IPS DF 6.9 (cell line): ENCODE results near the gene SOX30.
"Not testable (repeated sequence)": the region's sequence is repeated elsewhere in the genome, so short reads cannot be mapped to it uniquely, and the experiment has no call there.

ENCODE experiments used
- DNase-seq: peaks from one replicate; pipeline ENCODE4 v3.0.0-alpha.2; 2013; ENCODE audit warnings: low read depth, low spot score
- H3K27ac ChIP-seq: one replicate; pipeline ENCODE4 v1.5.1; 2013; ENCODE audit warnings: low read length, control low read depth
- H3K27me3 ChIP-seq: 2 replicates; pipeline ENCODE4 v1.6.1; 2013; ENCODE audit warnings: mild to moderate bottlenecking, low read length; ENCODE audit not compliant: control insufficient read depth, insufficient read depth
- H3K36me3 ChIP-seq: 2 replicates; pipeline ENCODE4 v1.6.1; 2013; ENCODE audit warnings: low read length; ENCODE audit not compliant: control insufficient read depth, insufficient read depth
- H3K4me1 ChIP-seq: 2 replicates; pipeline ENCODE4 v1.6.1; 2013; ENCODE audit warnings: low read length; ENCODE audit not compliant: control insufficient read depth, insufficient read depth
- H3K4me3 ChIP-seq: 2 replicates; pipeline ENCODE4 v1.5.1; 2013; ENCODE audit warnings: mild to moderate bottlenecking, low read length
- H3K9me3 ChIP-seq: 2 replicates; pipeline ENCODE4 v1.6.1; 2013; ENCODE audit warnings: low read length, inconsistent platforms; ENCODE audit not compliant: control insufficient read depth, insufficient read depth
- whole genome bisulfite sequencing: extraction: QIAGEN DNeasy Blood & Tissue Kit; methylation state at CpG from one replicate; pipeline ENCODE4 v1.1.7; 2013; ENCODE audit warnings: mixed read lengths, missing lambda C conversion rate; ENCODE audit not compliant: insufficient read length, insufficient coverage; 5-methylcytosine and 5-hydroxymethylcytosine counted together

SOX30 gene

DNA sequence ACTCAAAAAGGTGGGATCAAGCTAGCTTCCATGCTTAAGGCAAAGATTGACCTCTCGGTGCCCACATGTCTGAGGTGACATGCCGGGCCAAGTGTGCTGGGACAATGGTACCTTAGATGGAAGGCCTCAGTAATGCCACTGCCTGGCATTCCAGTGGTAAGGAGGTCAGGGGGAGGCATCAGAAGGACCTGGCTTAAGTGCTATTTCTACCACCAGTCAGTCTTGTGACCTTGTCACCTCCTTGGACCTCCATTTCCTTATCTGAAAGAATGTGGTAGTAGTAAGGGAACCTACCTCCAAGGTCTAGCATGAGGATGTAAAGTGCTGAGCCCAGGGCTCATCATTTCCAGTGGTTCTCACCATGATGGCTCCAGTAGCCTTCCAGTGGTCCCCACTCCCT lies 28.0 kb upstream of the SOX30 start:
- H3K9me3 ChIP-seq: no peaks in the 10 kb centered on the region
- DNase-seq: no peak
- no peaks in the 10 kb centered on the region for H3K36me3 ChIP-seq
- no CpG with 5 or more reads among the region's 2 CpGs for WGBS
- no peaks in the 10 kb centered on the region for H3K4me1 ChIP-seq
- H3K27ac ChIP-seq: no peak overlapping the region
- no peaks in the 10 kb centered on the region for H3K27me3 ChIP-seq
- no peak overlapping the region for H3K4me3 ChIP-seq

GRCh38 chr5:157679801-157680200 lies 27.6 kb upstream of the SOX30 start:
- Histone ChIP-seq H3K27me3 (no peaks in the 10 kb centered on the region), H3K4me3 (no peak overlapping the region), H3K27ac (no peak overlapping the region), H3K36me3 (no peaks in the 10 kb centered on the region), H3K4me1 (no peaks in the 10 kb centered on the region), H3K9me3 (no peaks in the 10 kb centered on the region)
- no CpG with 5 or more reads among the region's 9 CpGs for WGBS
- no peak for DNase-seq

- no peaks in the 10 kb centered on the region for H3K4me1 ChIP-seq
- no peaks in the 10 kb centered on the region for H3K27me3 ChIP-seq
- H3K4me3 ChIP-seq: no peak overlapping the region
- DNase-seq: no peak
- H3K9me3 ChIP-seq: no peaks in the 10 kb centered on the region
- H3K27ac ChIP-seq: no peak overlapping the region
- no CpG with 5 or more reads among the region's 3 CpGs for WGBS
- H3K36me3 ChIP-seq: no peaks in the 10 kb centered on the region
Measured at GRCh38 chr5:157677931-157678330, 25.7 kb upstream of the SOX30 start.

GRCh38 chr5:157674351-157674750 lies 22.1 kb upstream of the SOX30 start:
- H3K9me3 ChIP-seq, H3K27ac ChIP-seq, H3K36me3 ChIP-seq, H3K4me1 ChIP-seq, DNase-seq, H3K4me3 ChIP-seq: not testable (repeated sequence)
- peaks cover 14% of the 10 kb centered on the region; the same call in 1 of the 2 replicates for H3K27me3 ChIP-seq
- WGBS: no CpG with 5 or more reads among the region's 4 CpGs

GRCh38 chr5:157672976-157673375 lies 20.7 kb upstream of the SOX30 start:
- no peak overlapping the region for H3K4me3 ChIP-seq
- H3K4me1 ChIP-seq: no peaks in the 10 kb centered on the region
- H3K27me3 ChIP-seq: peaks cover 14% of the 10 kb centered on the region; the same call in 1 of the 2 replicates
- H3K36me3 ChIP-seq: no peaks in the 10 kb centered on the region
- no peak overlapping the region for H3K27ac ChIP-seq
- WGBS: no CpG with 5 or more reads among the region's 8 CpGs
- no peaks in the 10 kb centered on the region for H3K9me3 ChIP-seq
- no peak for DNase-seq

DNA sequence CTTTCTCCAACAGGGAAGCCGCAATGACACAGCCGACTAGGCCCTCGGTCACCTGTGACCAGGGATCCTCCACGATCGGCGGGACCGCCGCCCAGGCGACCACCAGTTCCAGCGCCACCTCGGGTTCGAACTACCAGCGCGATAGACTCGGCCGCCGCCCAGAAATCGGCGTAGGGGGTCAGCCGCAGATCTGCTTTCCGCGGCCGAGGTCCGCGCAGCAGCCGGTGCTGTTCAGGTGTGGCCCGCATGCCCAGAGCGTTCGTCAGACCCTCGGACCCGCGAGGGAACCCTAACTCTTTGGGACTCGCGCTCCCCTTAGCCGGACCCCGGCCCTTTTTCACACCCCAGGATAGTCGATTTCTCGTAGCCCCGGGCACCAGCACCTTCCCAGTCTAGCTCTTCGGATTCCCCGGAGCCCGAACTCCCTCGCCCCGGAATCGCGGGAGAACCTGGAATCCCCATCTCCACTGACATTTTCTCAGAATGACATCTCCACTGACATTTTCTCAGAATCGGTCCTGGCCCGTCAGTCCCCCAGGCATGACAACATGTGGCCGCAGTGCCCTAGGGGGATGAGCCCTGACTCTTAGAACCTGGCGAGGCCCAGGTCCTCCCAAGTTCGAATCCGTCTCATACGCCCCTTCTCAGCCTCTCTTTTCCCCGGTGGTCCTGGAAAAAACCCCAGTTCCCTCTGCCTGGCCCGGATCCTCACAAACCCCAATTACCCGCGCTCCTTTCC lies 19.5 kb upstream of the SOX30 start:
- WGBS: no CpG with 5 or more reads among the region's 57 CpGs
- Histone ChIP-seq H3K4me3 (peak overlapping the region; percentile 63; the same call in 1 of the 2 replicates), H3K27ac (no peak overlapping the region), H3K9me3 (no peaks in the 10 kb centered on the region), H3K27me3 (peaks cover 14% of the 10 kb centered on the region; the same call in 1 of the 2 replicates), H3K36me3 (no peaks in the 10 kb centered on the region), H3K4me1 (no peaks in the 10 kb centered on the region)
- DNase-seq: no peak

DNA sequence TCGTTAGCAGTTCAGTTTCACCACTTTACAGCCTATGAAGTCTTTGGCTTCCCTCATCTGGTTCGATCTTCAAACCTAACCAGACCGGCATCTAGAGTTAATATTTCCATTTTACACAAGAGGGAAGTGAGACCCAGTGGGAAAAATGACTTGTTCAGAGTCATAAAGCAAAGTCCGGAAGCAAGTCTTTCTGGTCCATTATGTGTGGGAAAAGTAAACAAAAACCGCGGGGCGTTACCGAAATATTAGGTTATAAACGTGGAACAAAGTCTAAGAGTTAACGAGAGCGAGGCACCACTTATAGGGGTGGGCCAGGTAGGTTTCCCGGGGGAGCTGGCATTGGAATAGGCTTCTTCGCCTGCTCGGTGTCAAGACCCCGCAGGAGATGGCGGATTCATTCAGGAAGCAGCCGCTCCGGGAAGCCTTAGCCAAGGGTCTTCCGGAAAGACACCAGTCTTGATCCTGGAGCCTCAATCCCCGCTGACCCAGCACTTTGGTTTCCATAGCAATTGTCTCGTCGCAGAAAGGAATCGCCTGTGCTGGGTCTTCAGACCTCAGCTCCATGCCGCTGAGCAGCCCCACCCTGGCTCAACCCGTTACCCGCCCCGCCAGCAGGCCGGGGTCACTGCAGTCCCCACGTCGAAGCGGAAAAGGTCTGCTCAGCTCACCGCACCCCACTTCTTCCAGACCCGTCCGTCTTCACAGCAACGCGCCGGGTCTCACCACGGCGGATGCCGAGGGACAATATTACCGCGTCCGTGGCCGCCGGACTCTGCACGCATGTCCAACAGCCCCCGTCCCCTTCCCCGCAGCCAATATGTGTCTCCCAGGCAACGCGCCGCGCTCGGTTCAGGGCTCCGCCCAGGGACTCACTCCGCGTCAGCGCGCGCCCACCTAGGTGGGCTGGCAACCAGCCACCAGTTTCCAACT lies 18.7 kb upstream of the SOX30 start, which contains the start of gene C5orf52:
C5orf52 (plus strand) TSS at position 872 of the 930 bp plus-strand sequence. CDS start 82 bp downstream, outside the sequence.
- Histone ChIP-seq H3K4me1 (no peaks in the 10 kb centered on the region), H3K27ac (no peak within 1 kb of the TSS), H3K27me3 (peaks cover 14% of the 10 kb centered on the region; the same call in 1 of the 2 replicates), H3K9me3 (no peaks in the 10 kb centered on the region), H3K4me3 (peak within 1 kb of the TSS; percentile 63; the same call in 1 of the 2 replicates), H3K36me3 (no peaks in the 10 kb centered on the region)
- DNase-seq: no peak
- no CpG with 5 or more reads among the region's 59 CpGs for WGBS

GRCh38 chr5:157669701-157670097 lies 17.5 kb upstream of the SOX30 start:
- DNase-seq: no peak
- no CpG with 5 or more reads among the region's 6 CpGs for WGBS
- Histone ChIP-seq H3K36me3 (no peaks in the 10 kb centered on the region), H3K9me3 (no peaks in the 10 kb centered on the region), H3K27me3 (peaks cover 14% of the 10 kb centered on the region; the same call in 1 of the 2 replicates), H3K27ac (no peak overlapping the region), H3K4me1 (no peaks in the 10 kb centered on the region), H3K4me3 (no peak overlapping the region)

DNA sequence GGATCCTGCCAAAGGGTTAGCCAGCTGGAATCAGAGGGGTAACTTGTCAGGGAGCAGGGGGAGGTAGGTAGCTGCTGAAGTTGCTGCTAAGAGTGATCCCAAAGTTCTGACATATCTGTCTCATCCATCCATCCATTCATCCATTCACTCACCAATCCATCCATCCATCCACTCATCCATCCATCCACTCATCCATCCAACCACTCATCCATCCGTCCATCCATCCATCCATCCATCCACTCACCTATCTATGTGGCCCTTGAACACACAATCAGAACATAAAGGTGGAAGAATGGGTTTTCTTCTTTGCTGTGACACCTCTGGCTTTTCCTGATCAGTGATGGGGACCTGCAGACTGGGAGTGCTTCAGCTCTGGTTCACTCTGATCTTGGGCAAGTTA lies 16.1 kb upstream of the SOX30 start:
- no peak overlapping the region for H3K27ac ChIP-seq
- DNase-seq: no peak
- no CpG with 5 or more reads among the region's 1 CpG for WGBS

DNA sequence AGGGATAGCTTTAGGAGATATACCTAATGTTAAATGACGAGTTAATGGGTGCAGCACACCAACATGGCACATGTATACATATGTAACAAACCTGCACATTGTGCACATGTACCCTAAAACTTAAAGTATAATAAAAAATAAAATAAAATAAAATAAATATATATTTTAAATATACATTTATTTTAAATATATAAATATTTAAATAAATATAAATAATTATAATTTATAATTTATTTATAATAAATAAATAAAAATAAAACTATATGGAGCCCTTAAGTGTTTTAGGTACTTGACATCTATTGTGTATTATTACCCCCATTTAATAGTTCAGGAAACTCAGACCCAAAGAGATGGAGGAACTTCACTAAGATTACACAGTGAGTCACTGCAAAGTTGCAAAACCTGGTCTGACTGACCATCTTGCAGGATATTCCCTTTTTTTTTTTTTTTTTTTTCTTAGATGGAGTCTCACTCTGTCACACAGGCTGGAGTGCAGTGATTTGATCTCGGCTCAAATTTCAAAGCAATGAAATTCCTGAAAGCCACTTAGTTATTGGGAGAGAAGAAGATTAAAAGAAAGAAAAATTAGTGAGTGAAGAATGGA lies 13.3 kb upstream of the SOX30 start:
- Histone ChIP-seq H3K27ac (no peak overlapping the region), H3K9me3 (no peaks in the 10 kb centered on the region), H3K36me3 (no peaks in the 10 kb centered on the region), H3K4me1 (no peaks in the 10 kb centered on the region), H3K4me3 (no peak overlapping the region), H3K27me3 (peaks cover under 1% of the 10 kb centered on the region; the same call in 1 of the 2 replicates)
- no CpG with 5 or more reads among the region's 2 CpGs for WGBS
- no peak for DNase-seq

More for the DNA sequence above, 16.1 kb upstream of the SOX30 start:
- H3K27me3 ChIP-seq: peaks cover 14% of the 10 kb centered on the region; the same call in 1 of the 2 replicates
- no peaks in the 10 kb centered on the region for H3K4me1 ChIP-seq
- H3K9me3 ChIP-seq: no peaks in the 10 kb centered on the region
- no peaks in the 10 kb centered on the region for H3K36me3 ChIP-seq
- no peak overlapping the region for H3K4me3 ChIP-seq
